HepG2 (cell line): ENCODE results near the gene NAA38. TPM values are rescaled to one million over a fixed set of nuclear protein-coding genes. Genes with fewer than 3 reads are reported as not detected.
A peak's percentile ranks its signal among the peaks of the same experiment; 100 is the strongest.

ENCODE experiments used
- DMAP1 ChIP-seq: IDR thresholded peaks from 2 replicates; pipeline ENCODE4 v1.6.1; 2016
- FOXO1 ChIP-seq: sonication (generic); formaldehyde crosslinking; IDR thresholded peaks from 2 replicates; pipeline ENCODE4 v1.4.0; 2020; ENCODE audit warnings: missing genetic modification reagents
- HHEX ChIP-seq: IDR thresholded peaks from 2 replicates; pipeline ENCODE4 v1.6.1; 2016; ENCODE audit warnings: control low read depth
- JUN ChIP-seq: sonication (generic); formaldehyde crosslinking; IDR thresholded peaks from 2 replicates; pipeline ENCODE4 v1.4.0; 2020; ENCODE audit warnings: mild to moderate bottlenecking, missing genetic modification reagents
- MXD4 ChIP-seq: IDR thresholded peaks from 2 replicates; pipeline ENCODE4 v1.6.1; 2016; ENCODE audit warnings: mild to moderate bottlenecking, missing biosample characterization, missing genetic modification reagents
- MYC ChIP-seq: sonication (generic); formaldehyde crosslinking; IDR thresholded peaks from 2 replicates; pipeline ENCODE4 v1.9.0; 2021; ENCODE audit warnings: missing genetic modification reagents, borderline replicate concordance
- POGZ ChIP-seq: sonication (generic); formaldehyde crosslinking; IDR thresholded peaks from 2 replicates; pipeline ENCODE4 v1.4.0; 2020; ENCODE audit warnings: mild to moderate bottlenecking, missing genetic modification reagents
- ZNF180 ChIP-seq: sonication (generic); formaldehyde crosslinking; IDR thresholded peaks from 2 replicates; pipeline ENCODE4 v1.4.0; 2020; ENCODE audit warnings: low read depth, missing genetic modification reagents, borderline replicate concordance
- ZNF33A ChIP-seq: sonication (generic); formaldehyde crosslinking; IDR thresholded peaks from 2 replicates; pipeline ENCODE4 v1.5.1; 2020; ENCODE audit warnings: missing genetic modification reagents, mild to moderate bottlenecking, moderate library complexity, borderline replicate concordance
- ZNF619 ChIP-seq: sonication (generic); formaldehyde crosslinking; IDR thresholded peaks from 2 replicates; pipeline ENCODE4 v1.4.0; 2020; ENCODE audit warnings: mild to moderate bottlenecking, missing genetic modification reagents
- ZNF703 ChIP-seq: sonication (generic); formaldehyde crosslinking; IDR thresholded peaks from 2 replicates; pipeline ENCODE4 v1.5.1; 2020; ENCODE audit warnings: missing genetic modification reagents, mild to moderate bottlenecking, moderate library complexity, borderline replicate concordance
- ZSCAN9 ChIP-seq: IDR thresholded peaks from 2 replicates; pipeline ENCODE4 v1.6.1; 2016; ENCODE audit warnings: borderline replicate concordance
- polyA plus RNA-seq, 8 experiments: library from polyadenylated mRNA; depleted of rRNA in 3 of 8; stranded (reverse) in 7 of 8; unstranded in 1 of 8; fragments of >200 nt; fragmentation: Illumina TruSeq in 4 of 8; extraction: Trizol in 4 of 8; gene quantifications; 2 replicates each; pipeline versions ENCODE4 v1.2.1 to v1.2.3, GENCODE V29; 2011 to 2016; ENCODE audit warnings: low read depth in 4 of 8, missing spikeins in 1 of 8, mixed read lengths in 1 of 8; ENCODE audit not compliant: insufficient read depth in 1 of 8
- total RNA-seq, 5 experiments: library from RNA; depleted of rRNA; stranded (reverse); fragments of >200 nt; fragmentation: Illumina TruSeq; extraction: Trizol; gene quantifications; 2 replicates each; pipeline ENCODE4 v1.2.3, GENCODE V29; 2016; ENCODE audit warnings: low read depth in 1 of 5
- TF ChIP-seq, protein P1 (sequence below): sonication (generic); formaldehyde crosslinking; IDR thresholded peaks from 2 replicates; pipeline ENCODE4 v1.8.0; 2022; ENCODE audit warnings: missing genetic modification reagents, low read depth, mild to moderate bottlenecking, borderline replicate concordance
- TF ChIP-seq, protein P2 (sequence below): sonication (generic); formaldehyde crosslinking; IDR thresholded peaks from 2 replicates; pipeline ENCODE4 v1.4.0; 2020; ENCODE audit warnings: mild to moderate bottlenecking, missing genetic modification reagents, borderline replicate concordance
- TF ChIP-seq, protein P3 (sequence below): sonication (generic); formaldehyde crosslinking; IDR thresholded peaks from 2 replicates; pipeline ENCODE4 v1.4.0; 2020; ENCODE audit warnings: low read depth, mild to moderate bottlenecking, missing genetic modification reagents
- TF ChIP-seq, protein P4 (sequence below): sonication (generic); formaldehyde crosslinking; IDR thresholded peaks from 2 replicates; pipeline ENCODE4 v1.4.0; 2020; ENCODE audit warnings: missing genetic modification reagents
- TF ChIP-seq, protein P5 (sequence below): sonication (generic); formaldehyde crosslinking; IDR thresholded peaks from 2 replicates; pipeline ENCODE4 v1.4.0; 2020; ENCODE audit warnings: missing genetic modification reagents

Gene NAA38
- total and polyA plus RNA-seq, 2 of the 13 experiments (the other 11 are each of a cell fraction or from before 2014, with no cell fraction given) = 46.9 to 91.6 TPM

DNA sequence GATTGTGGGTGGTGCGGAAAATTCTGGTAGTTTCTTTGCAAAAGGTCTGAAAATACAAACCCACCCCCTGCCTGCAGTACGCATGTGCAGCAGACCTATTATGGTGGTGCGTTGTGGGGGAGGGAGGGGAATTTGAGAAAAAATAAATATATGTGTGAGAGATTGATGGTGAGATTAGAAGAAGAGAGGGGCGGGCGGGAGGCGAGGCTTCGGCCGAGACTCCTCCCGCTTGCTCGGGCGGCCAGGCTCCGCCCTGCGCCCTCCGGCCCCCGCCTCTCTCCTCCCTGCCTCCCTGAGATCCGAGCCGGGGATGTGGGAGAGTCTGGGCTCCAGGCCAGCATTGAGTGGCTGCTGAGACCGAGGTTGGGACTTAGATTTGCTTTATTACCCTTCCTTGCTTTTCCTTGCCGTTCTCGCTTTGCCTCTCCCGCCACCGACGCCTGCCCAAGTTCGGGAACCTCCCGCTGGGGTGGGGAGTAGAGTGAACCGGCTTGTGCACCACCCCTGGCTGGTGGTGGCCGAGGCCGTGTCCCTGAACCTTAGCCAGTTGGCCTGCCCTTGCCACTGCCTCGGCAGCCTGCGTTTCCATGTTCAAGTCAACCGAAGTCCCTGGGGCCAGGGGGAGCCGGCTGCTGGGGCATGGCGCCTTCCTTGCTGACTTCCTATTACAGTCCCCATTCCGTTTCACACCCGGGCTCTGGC, 30.3 kb upstream of the NAA38 start (continued):
- TF ChIP-seq FOXO1 (CRISPR knock-in tag) = peak; percentile 57
- TF ChIP-seq DMAP1 (CRISPR knock-in tag) = peak; percentile 28; the same call in 1 of the 2 replicates
- TF ChIP-seq ZNF33A = no peak
- TF ChIP-seq ZNF703 (CRISPR knock-in tag) = no peak
- no peak for TF ChIP-seq ZSCAN9 (CRISPR knock-in tag)
- TF ChIP-seq ZNF180 = no peak
- TF ChIP-seq, protein P1, sequence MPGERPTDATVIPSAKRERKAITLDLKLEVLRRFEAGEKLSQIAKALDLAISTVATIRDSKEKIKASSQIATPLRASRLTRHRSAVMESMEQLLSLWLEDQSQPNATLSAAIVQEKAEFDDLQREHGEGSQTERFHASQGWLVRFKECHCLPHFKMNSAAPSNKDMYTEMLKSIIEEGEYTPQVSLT (CRISPR knock-in tag) = no peak
- TF ChIP-seq, protein P2, sequence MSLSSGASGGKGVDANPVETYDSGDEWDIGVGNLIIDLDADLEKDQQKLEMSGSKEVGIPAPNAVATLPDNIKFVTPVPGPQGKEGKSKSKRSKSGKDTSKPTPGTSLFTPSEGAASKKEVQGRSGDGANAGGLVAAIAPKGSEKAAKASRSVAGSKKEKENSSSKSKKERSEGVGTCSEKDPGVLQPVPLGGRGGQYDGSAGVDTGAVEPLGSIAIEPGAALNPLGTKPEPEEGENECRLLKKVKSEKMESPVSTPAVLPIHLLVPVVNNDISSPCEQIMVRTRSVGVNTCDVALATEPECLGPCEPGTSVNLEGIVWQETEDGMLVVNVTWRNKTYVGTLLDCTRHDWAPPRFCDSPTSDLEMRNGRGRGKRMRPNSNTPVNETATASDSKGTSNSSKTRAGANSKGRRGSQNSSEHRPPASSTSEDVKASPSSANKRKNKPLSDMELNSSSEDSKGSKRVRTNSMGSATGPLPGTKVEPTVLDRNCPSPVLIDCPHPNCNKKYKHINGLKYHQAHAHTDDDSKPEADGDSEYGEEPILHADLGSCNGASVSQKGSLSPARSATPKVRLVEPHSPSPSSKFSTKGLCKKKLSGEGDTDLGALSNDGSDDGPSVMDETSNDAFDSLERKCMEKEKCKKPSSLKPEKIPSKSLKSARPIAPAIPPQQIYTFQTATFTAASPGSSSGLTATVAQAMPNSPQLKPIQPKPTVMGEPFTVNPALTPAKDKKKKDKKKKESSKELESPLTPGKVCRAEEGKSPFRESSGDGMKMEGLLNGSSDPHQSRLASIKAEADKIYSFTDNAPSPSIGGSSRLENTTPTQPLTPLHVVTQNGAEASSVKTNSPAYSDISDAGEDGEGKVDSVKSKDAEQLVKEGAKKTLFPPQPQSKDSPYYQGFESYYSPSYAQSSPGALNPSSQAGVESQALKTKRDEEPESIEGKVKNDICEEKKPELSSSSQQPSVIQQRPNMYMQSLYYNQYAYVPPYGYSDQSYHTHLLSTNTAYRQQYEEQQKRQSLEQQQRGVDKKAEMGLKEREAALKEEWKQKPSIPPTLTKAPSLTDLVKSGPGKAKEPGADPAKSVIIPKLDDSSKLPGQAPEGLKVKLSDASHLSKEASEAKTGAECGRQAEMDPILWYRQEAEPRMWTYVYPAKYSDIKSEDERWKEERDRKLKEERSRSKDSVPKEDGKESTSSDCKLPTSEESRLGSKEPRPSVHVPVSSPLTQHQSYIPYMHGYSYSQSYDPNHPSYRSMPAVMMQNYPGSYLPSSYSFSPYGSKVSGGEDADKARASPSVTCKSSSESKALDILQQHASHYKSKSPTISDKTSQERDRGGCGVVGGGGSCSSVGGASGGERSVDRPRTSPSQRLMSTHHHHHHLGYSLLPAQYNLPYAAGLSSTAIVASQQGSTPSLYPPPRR (CRISPR knock-in tag) = peak; percentile 68; the same call in 1 of the 2 replicates
- TF ChIP-seq, protein P3, sequence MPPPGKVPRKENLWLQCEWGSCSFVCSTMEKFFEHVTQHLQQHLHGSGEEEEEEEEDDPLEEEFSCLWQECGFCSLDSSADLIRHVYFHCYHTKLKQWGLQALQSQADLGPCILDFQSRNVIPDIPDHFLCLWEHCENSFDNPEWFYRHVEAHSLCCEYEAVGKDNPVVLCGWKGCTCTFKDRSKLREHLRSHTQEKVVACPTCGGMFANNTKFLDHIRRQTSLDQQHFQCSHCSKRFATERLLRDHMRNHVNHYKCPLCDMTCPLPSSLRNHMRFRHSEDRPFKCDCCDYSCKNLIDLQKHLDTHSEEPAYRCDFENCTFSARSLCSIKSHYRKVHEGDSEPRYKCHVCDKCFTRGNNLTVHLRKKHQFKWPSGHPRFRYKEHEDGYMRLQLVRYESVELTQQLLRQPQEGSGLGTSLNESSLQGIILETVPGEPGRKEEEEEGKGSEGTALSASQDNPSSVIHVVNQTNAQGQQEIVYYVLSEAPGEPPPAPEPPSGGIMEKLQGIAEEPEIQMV = 0 out of 2 replicates have a peak, but pooled peaks have one; percentile 27
- TF ChIP-seq POGZ (CRISPR knock-in tag) = 0 out of 2 replicates have a peak, but pooled peaks have one; percentile 27
- TF ChIP-seq, protein P4, sequence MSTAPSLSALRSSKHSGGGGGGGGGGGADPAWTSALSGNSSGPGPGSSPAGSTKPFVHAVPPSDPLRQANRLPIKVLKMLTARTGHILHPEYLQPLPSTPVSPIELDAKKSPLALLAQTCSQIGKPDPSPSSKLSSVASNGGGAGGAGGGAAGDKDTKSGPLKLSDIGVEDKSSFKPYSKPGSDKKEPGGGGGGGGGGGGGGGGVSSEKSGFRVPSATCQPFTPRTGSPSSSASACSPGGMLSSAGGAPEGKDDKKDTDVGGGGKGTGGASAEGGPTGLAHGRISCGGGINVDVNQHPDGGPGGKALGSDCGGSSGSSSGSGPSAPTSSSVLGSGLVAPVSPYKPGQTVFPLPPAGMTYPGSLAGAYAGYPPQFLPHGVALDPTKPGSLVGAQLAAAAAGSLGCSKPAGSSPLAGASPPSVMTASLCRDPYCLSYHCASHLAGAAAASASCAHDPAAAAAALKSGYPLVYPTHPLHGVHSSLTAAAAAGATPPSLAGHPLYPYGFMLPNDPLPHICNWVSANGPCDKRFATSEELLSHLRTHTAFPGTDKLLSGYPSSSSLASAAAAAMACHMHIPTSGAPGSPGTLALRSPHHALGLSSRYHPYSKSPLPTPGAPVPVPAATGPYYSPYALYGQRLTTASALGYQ (CRISPR knock-in tag) = no peak
- peak; percentile 55; the same call in 1 of the 2 replicates for TF ChIP-seq MXD4 (CRISPR knock-in tag)
- peak; percentile 68; the same call in 1 of the 2 replicates for TF ChIP-seq ZNF619
- no peak for TF ChIP-seq HHEX
- peak; percentile 52; the same call in 1 of the 2 replicates for TF ChIP-seq MYC (CRISPR knock-in tag)
- no peak for TF ChIP-seq JUN
- TF ChIP-seq, protein P5, sequence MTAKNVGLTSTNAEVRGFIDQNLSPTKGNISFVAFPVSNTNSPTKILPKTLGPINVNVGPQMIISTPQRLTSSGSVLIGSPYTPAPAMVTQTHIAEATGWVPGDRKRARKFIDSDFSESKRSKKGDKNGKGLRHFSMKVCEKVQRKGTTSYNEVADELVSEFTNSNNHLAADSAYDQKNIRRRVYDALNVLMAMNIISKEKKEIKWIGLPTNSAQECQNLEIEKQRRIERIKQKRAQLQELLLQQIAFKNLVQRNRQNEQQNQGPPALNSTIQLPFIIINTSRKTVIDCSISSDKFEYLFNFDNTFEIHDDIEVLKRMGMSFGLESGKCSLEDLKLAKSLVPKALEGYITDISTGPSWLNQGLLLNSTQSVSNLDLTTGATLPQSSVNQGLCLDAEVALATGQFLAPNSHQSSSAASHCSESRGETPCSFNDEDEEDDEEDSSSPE (CRISPR knock-in tag) = 0 out of 2 replicates have a peak, but pooled peaks have one; percentile 8
